Activated T-helper 9 cell treated with anti-CD3 and anti-CD28 coated beads, Interleukin-2, amount 50 U/mL, for 16 hours (primary cell): ENCODE data around the gene IL11RA.

Experiments used
- DNase-seq: peaks from one replicate; pipeline ENCODE4 v3.0.0-alpha.2; 2020; ENCODE audit warnings: low read depth

Gene IL11RA

GRCh38 chr9:34651876-34652601 is at the start of gene IL11RA:
TSS of gene IL11RA (plus strand) at chr9:34652185. CDS start at chr9:34655218, 3,033 bp downstream.
- peak; percentile 23 for DNase-seq

GRCh38 chr9:34603610-34604231 is 48.3 kb upstream of the IL11RA start:
- DNase-seq, result peak; percentile 67

DNA sequence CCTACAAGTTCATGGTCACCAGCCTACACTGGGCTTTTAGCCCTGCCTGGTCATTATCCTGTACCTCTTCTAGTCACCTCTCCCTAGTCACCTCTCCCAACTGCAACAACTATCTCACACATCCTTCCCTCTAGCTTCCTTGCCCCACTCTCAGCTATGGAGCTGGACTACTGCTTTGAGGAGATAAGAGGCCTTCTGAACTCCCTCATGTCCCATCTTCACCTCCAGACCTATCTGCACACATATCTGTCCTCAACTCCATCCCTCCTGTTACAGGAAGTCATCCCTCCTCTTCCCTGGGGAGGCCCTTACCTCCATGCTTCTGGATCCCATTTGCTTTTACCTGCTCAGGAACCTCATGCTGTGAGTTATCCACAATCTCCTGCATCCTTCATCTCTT is 45.8 kb upstream of the IL11RA start:
- DNase-seq, result no peak

GRCh38 chr9:34606905-34607304 is 45.1 kb upstream of the IL11RA start:
- DNase-seq, result no peak

DNA sequence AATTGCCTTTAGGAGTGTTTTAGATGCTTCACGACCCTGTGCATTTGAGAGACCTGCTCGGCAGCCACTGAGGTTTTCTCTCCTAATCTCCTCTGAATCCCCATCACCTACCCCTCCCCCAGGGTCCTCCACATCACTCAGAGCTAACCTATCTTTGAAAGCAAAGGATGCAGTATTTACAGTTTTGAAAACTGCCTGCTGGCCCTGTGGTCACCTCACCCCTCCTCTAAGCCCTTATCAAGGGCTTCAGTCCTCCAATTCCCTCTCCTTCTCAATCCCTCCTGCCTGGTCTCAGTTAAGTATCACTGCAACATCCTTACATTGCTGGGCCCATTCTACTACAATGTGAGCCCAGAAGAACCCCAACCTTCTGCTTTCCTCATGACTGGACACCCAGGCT is 44.7 kb upstream of the IL11RA start:
- DNase-seq, result no peak

DNA sequence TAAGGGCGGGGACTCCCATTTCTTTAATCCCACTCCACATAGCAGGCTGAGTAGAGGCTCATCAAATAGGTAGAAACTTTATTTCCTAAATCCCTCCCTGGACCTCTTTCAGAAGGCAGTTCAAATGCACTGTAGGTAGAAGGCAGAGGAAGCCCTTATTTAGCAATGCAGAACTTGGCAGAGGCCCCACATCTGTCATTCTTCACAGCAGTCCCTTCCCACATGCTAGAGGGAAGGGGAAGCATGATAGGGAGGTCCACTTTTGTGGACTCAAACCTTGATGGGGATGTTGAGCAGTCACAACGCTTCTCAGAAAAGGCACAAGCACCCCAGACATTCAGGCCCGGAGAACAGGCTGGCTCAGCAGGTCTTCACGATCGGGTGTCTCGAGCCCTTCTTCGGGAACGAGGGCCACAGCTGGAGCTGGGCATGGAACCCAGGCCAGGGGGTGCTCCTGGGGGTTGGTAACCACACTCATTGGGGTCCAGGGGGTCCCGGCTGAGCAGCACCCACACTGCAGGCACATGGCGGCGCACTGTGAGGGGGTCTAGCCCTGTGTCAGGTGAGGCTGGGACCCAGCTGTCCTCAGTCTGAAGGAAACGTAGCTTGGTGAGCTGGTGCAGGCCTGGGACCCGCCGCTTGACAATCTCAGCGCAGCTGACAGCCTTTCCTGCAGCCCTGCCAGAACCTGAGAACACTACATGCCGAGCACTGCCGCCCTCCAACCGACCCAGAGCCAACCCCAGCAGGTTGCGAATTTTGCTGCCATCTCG is 41.4 kb upstream of the IL11RA start:
- no peak for DNase-seq

- no peak for DNase-seq
These were observed 40.7 kb upstream of the IL11RA start for GRCh38 chr9:34611251-34611810.

DNA sequence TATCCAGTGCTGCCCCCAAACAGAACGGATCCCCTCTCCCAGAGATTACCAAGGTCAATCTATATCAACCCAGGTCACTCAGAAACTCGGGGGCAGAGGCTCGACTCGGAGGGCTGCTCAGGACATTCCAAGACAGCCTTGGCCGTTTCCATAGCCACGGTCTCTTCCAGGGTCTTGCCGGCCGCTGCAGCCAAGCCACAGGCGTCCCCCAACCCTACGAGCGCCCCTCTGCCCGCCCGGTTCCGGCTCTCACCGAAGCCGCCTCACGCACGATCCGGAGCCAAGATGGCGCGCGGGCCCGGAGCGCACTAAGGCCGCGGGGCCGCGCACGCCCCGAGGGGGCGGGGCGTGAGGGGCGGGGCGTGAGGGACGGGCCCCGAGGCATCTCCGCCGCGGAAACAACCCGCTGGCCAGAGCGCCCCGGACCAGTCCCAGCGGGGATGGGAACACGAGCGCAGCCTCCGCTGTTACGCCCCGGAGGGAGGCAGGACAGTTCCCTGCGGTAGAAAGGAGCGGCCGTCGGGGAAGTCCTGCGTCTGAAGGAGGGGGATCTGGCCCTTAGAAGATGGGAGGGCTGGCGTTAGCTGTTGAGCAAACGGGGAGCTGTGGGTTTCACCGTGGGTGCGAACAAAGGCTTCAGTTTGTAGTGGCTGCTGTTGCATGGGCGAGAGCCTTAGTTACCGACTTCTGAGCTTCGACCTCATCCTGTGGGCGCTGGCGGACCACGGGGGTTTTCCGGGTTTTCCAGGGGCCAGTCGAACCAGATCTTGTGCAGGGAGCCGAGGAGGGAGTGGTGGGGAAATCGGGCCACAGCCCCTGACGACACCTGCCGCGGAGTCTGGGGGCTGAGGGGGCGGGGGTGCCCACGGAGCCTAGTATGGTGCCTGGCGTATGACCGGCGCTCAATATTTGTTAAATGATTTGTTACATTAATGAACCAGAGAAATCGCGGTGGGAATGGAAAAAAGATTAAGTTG is 39.9 kb upstream of the IL11RA start, which contains the start of gene RPP25L:
TSS of gene RPP25L (minus strand) at position 287 of the 977 bp plus-strand sequence. CDS start 801 bp downstream, outside the sequence.
- peak; percentile 79 for DNase-seq

GRCh38 chr9:34612788-34613390 is 39.1 kb upstream of the IL11RA start:
- DNase-seq, result peak; percentile 58

- no peak for DNase-seq
These were observed 36.9 kb upstream of the IL11RA start for GRCh38 chr9:34615132-34615531.

DNA sequence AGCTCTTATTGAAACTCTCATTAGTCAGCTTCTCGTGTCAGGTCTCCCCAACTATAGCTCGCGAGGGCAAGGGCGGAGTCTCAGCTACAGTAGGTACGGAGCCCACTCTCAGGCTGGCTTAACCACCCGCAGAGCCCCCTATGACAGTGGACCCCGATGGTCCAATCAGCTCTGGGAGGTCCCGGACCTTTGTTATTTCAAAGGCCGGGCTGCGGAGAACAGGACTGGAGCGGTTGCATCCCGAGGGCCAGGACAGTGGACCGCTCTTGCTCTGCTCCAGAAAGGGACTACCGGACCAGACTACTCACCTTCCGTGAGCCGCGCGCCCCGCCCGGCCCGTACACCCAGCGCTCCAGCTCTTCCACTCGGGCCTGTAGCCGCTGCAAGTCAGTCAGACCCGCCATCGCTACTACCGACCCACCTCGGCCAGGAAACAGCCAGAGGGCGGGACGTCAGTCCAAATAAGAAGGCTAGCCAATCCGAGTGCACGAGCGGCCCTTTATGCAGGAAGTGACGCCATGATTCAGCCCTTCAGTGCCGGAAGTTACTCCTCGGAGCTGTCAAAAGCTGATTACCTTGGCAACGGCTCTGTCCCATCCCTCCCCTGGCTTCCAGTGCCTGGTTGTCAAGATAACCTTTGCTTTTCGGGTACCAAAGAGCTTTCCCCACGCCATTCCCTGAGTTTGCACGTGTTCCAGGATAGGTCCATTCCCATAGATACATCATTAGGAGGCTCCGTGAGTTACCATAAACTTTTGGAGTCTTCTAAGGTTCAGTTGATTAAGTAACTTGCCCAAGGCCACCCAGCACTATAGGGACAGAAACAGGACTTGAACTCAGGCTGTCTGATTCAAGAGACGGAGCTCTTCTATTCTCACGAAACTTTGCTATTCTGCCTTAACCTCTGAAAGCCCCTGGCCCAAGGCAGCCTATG is 31.7 kb upstream of the IL11RA start, which contains the start of gene DCTN3:
TSS of gene DCTN3 (minus strand) at position 435 of the 934 bp plus-strand sequence. CDS start at position 404, 31 bp downstream.
- peak; percentile 84 for DNase-seq

GRCh38 chr9:34623374-34624235 is 28.4 kb upstream of the IL11RA start:
- no peak for DNase-seq

GRCh38 chr9:34624475-34625185 is 27.4 kb upstream of the IL11RA start:
- DNase-seq, result no peak

DNA sequence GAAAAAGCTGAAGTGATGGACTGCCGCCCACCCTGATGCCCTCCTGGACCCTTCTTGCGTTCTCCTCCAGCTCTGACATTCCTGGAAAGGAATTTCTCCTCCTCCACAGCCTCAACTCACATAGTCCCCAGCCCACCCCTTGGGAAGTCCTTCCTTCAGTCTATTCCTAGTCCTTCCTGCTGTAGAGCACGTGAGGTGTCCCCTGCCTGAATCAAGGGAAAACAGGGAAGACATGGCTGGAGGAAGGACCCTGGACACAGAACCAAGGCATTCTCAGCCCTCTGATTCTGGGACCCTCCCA is 26.8 kb upstream of the IL11RA start:
- no peak for DNase-seq

DNA sequence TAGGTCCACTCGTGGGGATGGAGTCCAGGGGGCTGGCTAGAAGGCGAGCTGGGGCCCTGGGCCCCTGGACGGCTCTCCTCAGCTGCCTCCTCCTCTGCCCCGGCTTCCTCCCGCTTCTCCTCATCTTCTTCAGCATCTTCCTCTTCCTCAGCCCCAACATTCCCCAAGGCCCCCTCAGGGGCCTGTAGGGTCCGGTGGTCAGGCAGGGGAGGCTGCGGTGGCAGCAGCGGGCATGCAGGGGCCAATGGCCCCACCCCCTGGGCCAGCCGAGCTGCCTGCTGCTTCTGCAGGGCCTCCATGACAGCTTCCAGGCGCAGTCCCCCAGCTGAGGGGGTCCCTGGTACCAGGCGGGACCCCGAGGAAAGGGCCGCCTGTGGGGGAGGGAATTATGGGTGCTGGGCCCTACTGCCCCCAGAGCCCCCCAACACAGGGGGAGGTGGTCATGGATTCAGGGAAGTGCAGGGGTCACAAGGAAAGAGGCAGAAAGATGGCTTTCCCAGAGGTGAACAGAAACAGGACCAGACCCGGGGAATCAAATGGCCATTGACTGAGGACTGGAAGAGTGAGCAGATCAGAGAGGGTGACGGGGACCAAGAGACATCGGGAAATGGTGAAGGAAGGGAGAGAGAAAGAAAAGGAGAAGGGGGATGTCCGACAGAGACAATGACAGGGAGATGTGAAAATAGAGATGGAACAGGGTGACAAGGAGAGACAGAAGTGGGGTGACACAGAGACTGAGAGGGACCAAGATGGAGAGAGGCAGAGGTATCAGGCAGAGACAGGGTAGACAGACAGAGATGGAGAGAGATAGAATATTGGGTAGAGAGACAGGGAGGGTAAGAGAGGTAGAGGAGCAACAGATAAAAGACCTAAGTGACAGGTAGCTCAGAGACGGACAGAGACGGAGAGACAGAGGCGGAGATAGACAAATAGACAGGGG is 24.0 kb upstream of the IL11RA start:
- no peak for DNase-seq

- DNase-seq, result peak; percentile 38
These were observed 23.1 kb upstream of the IL11RA start, which contains the start of gene ARID3C for GRCh38 chr9:34628656-34629490. TSS of gene ARID3C (minus strand) at chr9:34629066. CDS start at chr9:34628014, 1,052 bp downstream.
